ENCODE measurements around the gene DPH5. TPM values are rescaled to one million over a fixed set of nuclear protein-coding genes. Genes with fewer than 3 reads are reported as not detected.
A peak's percentile ranks its signal among the peaks of the same experiment; 100 is the strongest.

Gene DPH5
- total RNA-seq, 2 donors from 2014 or later, result 11.5 to 26.7 TPM

GRCh38 chr1:100995198-100995988, 30.2 kb downstream of the DPH5 start:
- no peak for TF ChIP-seq CTCF (IDR thresholded peaks at IDR 0.05)
- H3K36me3 ChIP-seq, result no peaks in the 10 kb centered on the region
- H3K9me3 ChIP-seq, result no peaks in the 10 kb centered on the region
- H3K27me3 ChIP-seq (replicated peaks; ENCODE audit: insufficient read depth), result no peaks in the 10 kb centered on the region
- no peak overlapping the region for H3K4me3 ChIP-seq
- no peak for DNase-seq (ENCODE audit: low spot score)
- no peaks in the 10 kb centered on the region for H3K4me1 ChIP-seq (ENCODE audit: control insufficient read depth in 1 of 2, low read depth in 2 of 2)
- no peak overlapping the region for H3K27ac ChIP-seq
- no peak for ATAC-seq (ENCODE audit: insufficient number of reproducible peaks, low FRiP score, low read depth)

- DNase-seq (ENCODE audit: low spot score) (no peak), ATAC-seq (ENCODE audit: insufficient number of reproducible peaks, low FRiP score, low read depth) (no peak)
- H3K4me1 ChIP-seq (ENCODE audit: control insufficient read depth in 1 of 2, low read depth in 2 of 2), result peaks cover 0 to 8% of the 10 kb centered on the region in 2 donors
- no peaks in the 10 kb centered on the region for H3K27me3 ChIP-seq (replicated peaks; ENCODE audit: insufficient read depth)
- H3K27ac ChIP-seq, result peak overlapping the region in 1 of 2 donors; percentile 5
- H3K9me3 ChIP-seq, result no peaks in the 10 kb centered on the region
- no peak overlapping the region for H3K4me3 ChIP-seq
- H3K36me3 ChIP-seq, result no peaks in the 10 kb centered on the region
- TF ChIP-seq CTCF (IDR thresholded peaks at IDR 0.05), result no peak
Observed at GRCh38 chr1:100989306-100990077, 36.1 kb downstream of the DPH5 start.

GRCh38 chr1:100988121-100988520, 37.5 kb downstream of the DPH5 start:
- no peak overlapping the region for H3K4me3 ChIP-seq
- H3K27ac ChIP-seq, result no peak overlapping the region
- DNase-seq (ENCODE audit: low spot score), result no peak
- TF ChIP-seq CTCF (IDR thresholded peaks at IDR 0.05), result no peak
- no peaks in the 10 kb centered on the region for H3K9me3 ChIP-seq
- no peaks in the 10 kb centered on the region for H3K36me3 ChIP-seq
- no peaks in the 10 kb centered on the region for H3K27me3 ChIP-seq (replicated peaks; ENCODE audit: insufficient read depth)
- peaks cover 0 to 8% of the 10 kb centered on the region in 2 donors for H3K4me1 ChIP-seq (ENCODE audit: control insufficient read depth in 1 of 2, low read depth in 2 of 2)
- ATAC-seq (ENCODE audit: insufficient number of reproducible peaks, low FRiP score, low read depth), result no peak

GRCh38 chr1:100982793-100983192, 42.8 kb downstream of the DPH5 start:
- Histone ChIP-seq H3K27ac (no peak overlapping the region), H3K36me3 (no peaks in the 10 kb centered on the region), H3K4me3 (no peak overlapping the region), H3K9me3 (no peaks in the 10 kb centered on the region), H3K4me1 (ENCODE audit: control insufficient read depth in 1 of 2, low read depth in 2 of 2) (no peaks in the 10 kb centered on the region), H3K27me3 (replicated peaks; ENCODE audit: insufficient read depth) (no peaks in the 10 kb centered on the region)
- no peak for TF ChIP-seq CTCF (IDR thresholded peaks at IDR 0.05)
- ATAC-seq (ENCODE audit: insufficient number of reproducible peaks, low FRiP score, low read depth), result no peak
- DNase-seq (ENCODE audit: low spot score), result no peak

DNA sequence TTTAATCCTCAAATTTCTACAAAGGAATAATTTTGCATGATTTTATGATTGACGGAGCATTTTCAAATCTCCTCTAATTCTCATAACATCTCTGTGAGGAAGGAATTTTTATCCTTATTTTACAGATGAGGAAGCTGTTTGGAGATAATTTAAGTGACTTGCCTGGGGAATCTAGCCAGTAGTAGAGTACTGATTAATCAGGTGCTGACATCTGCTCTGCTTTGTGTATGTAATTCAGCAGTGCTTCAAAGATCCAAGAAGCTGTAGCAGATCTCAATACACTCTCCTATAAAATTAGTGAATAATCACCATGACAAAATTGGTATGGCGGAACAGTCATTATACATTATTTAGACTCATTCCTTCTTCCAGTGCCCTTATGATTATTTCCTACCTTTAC, 46.0 kb downstream of the DPH5 start:
- Histone ChIP-seq H3K36me3 (peaks cover 6% of the 10 kb centered on the region), H3K4me3 (no peak overlapping the region), H3K4me1 (ENCODE audit: control insufficient read depth in 1 of 2, low read depth in 2 of 2) (no peaks in the 10 kb centered on the region), H3K9me3 (no peaks in the 10 kb centered on the region), H3K27ac (no peak overlapping the region), H3K27me3 (replicated peaks; ENCODE audit: insufficient read depth) (no peaks in the 10 kb centered on the region)
- DNase-seq (ENCODE audit: low spot score), result no peak
- no peak for TF ChIP-seq CTCF (IDR thresholded peaks at IDR 0.05)
- ATAC-seq (ENCODE audit: insufficient number of reproducible peaks, low FRiP score, low read depth), result no peak

Data from thoracic aorta (tissue), 2 donors.